Neuronal stem cell (in vitro differentiated cells): ENCODE data around the gene SIL1.
"Not testable (repeated sequence)": the region's sequence is repeated elsewhere in the genome, so short reads cannot be mapped to it uniquely, and the experiment has no call there.

Source experiments
- DNase-seq: peaks from one replicate; pipeline ENCODE4 v3.0.0-alpha.2; 2013; ENCODE audit warnings: low spot score
- H2AFZ ChIP-seq: one replicate; pipeline ENCODE4 v1.6.1; 2013; ENCODE audit warnings: mild to moderate bottlenecking, low read length, inconsistent platforms
- H2AK5ac ChIP-seq: 2 replicates; pipeline ENCODE4 v1.6.1; 2013; ENCODE audit warnings: low read depth, mild to moderate bottlenecking, inconsistent platforms, low read length, moderate library complexity, mixed read lengths
- H2BK120ac ChIP-seq: 2 replicates; pipeline ENCODE4 v1.6.1; 2013; ENCODE audit warnings: low read depth, mild to moderate bottlenecking, inconsistent platforms, low read length, moderate library complexity, mixed read lengths
- H2BK12ac ChIP-seq: one replicate; pipeline ENCODE4 v1.6.1; 2013; ENCODE audit warnings: low read length, inconsistent platforms
- H2BK15ac ChIP-seq: 2 replicates; pipeline ENCODE4 v1.6.1; 2013; ENCODE audit warnings: mild to moderate bottlenecking, low read length, inconsistent platforms, mixed read lengths
- H2BK5ac ChIP-seq: one replicate; pipeline ENCODE4 v1.6.1; 2013; ENCODE audit warnings: inconsistent platforms, mild to moderate bottlenecking, low read length, moderate library complexity
- H3K14ac ChIP-seq: one replicate; pipeline ENCODE4 v1.6.1; 2013; ENCODE audit warnings: low read length, inconsistent platforms
- H3K18ac ChIP-seq: 2 replicates; pipeline ENCODE4 v1.6.1; 2013; ENCODE audit warnings: low read length, inconsistent platforms
- H3K23ac ChIP-seq: 2 replicates; pipeline ENCODE4 v1.6.1; 2013; ENCODE audit warnings: low read depth, mild to moderate bottlenecking, mixed read lengths, low read length, inconsistent platforms; ENCODE audit not compliant: poor library complexity
- H3K27ac ChIP-seq: replicated peaks from 3 replicates; pipeline ENCODE4 v1.5.1; 2013; ENCODE audit warnings: low read length, inconsistent platforms
- H3K27me3 ChIP-seq, 3 experiments: 2 replicates each; pipeline ENCODE4 v1.6.1; 2013; ENCODE audit warnings: low read length in 3 of 3, mild to moderate bottlenecking in 2 of 3, inconsistent platforms in 1 of 3, low read depth in 1 of 3, mixed read lengths in 1 of 3, moderate library complexity in 1 of 3; ENCODE audit not compliant: control insufficient read depth in 3 of 3, insufficient read depth in 3 of 3
- H3K36me3 ChIP-seq, 2 donors: replicated peaks in 1 of 2; 2 replicates each; pipeline ENCODE4 v1.6.1; 2013; ENCODE audit warnings: low read length in 2 of 2; ENCODE audit not compliant: control insufficient read depth in 2 of 2, insufficient read depth in 2 of 2
- H3K4ac ChIP-seq: 2 replicates; pipeline ENCODE4 v1.6.1; 2013; ENCODE audit warnings: inconsistent platforms, mild to moderate bottlenecking, low read length, moderate library complexity
- H3K4me1 ChIP-seq, 2 donors: 1 replicate in 1 of 2; 2 replicates in 1 of 2; pipeline ENCODE4 v1.6.1; 2013; ENCODE audit warnings: low read length in 2 of 2, low read depth in 1 of 2; ENCODE audit not compliant: control insufficient read depth in 2 of 2, insufficient read depth in 1 of 2
- H3K4me2 ChIP-seq: one replicate; pipeline ENCODE4 v1.6.1; 2013; ENCODE audit warnings: mild to moderate bottlenecking, low read length, inconsistent platforms; ENCODE audit not compliant: insufficient read depth, poor library complexity, severe bottlenecking
- H3K4me3 ChIP-seq, 2 donors: 2 replicates each; pipeline ENCODE4 v1.5.1; 2013; ENCODE audit warnings: low read length in 2 of 2, mild to moderate bottlenecking in 2 of 2, inconsistent platforms in 1 of 2, moderate library complexity in 1 of 2
- H3K79me1 ChIP-seq: one replicate; pipeline ENCODE4 v1.6.1; 2013; ENCODE audit warnings: low read depth, mild to moderate bottlenecking, inconsistent platforms, low read length, moderate library complexity
- H3K9ac ChIP-seq: one replicate; pipeline ENCODE4 v1.6.1; 2013; ENCODE audit warnings: mild to moderate bottlenecking, low read depth, low read length, inconsistent platforms; ENCODE audit not compliant: poor library complexity
- H3K9me3 ChIP-seq, 2 donors: replicated peaks in 1 of 2; 2 replicates each; pipeline versions ENCODE3 to v1.6.1; 2013; ENCODE audit warnings: low read length in 2 of 2, mild to moderate bottlenecking in 2 of 2, inconsistent platforms in 1 of 2, low read depth in 1 of 2, mixed read lengths in 1 of 2, moderate library complexity in 1 of 2; ENCODE audit not compliant: control insufficient read depth in 2 of 2, insufficient read depth in 1 of 2
- H4K8ac ChIP-seq: one replicate; pipeline ENCODE4 v1.6.1; 2013; ENCODE audit warnings: low read depth, mild to moderate bottlenecking, inconsistent platforms, low read length, moderate library complexity
- H4K91ac ChIP-seq: one replicate; pipeline ENCODE4 v1.6.1; 2013; ENCODE audit warnings: low read length, low read depth, mild to moderate bottlenecking, inconsistent platforms; ENCODE audit not compliant: poor library complexity
- WGBS, 2 donors: extraction: QIAGEN DNeasy Blood & Tissue Kit; methylation state at CpG; one replicate each; pipeline ENCODE4 v1.1.7; 2013; ENCODE audit warnings: missing lambda C conversion rate in 2 of 2, mixed read lengths in 1 of 2; ENCODE audit not compliant: insufficient read length in 2 of 2, insufficient replicate concordance in 1 of 2; ENCODE audit errors: extremely low coverage in 2 of 2; 5-methylcytosine and 5-hydroxymethylcytosine counted together

Gene SIL1

DNA sequence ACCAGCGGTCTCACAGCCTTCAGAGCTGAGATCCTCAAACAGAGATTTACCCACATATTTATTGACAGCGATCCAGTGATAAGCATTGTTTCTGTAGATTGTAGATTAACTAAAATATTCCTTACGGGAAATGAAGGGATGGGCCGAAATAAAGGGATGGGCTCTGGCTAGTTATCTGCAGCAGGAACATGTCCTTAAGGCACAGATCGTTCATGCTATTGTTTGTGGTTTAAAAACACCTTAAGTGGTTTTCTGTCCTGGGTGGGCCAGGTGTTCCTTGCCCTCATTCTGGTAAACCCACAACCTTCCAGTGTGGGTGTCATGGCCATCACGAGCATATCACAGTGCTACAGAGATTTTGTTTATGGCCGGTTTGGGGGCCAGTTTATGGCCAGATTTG is 19.9 kb upstream of the SIL1 start:
- H2BK15ac ChIP-seq, H3K4me1 ChIP-seq, H3K4me2 ChIP-seq, H3K27ac ChIP-seq, H2BK120ac ChIP-seq, H3K4ac ChIP-seq, H3K27me3 ChIP-seq, H3K36me3 ChIP-seq, H2AK5ac ChIP-seq, H2BK5ac ChIP-seq, H2AFZ ChIP-seq, H3K9me3 ChIP-seq, H4K8ac ChIP-seq, H4K91ac ChIP-seq, DNase-seq, H3K4me3 ChIP-seq, H3K14ac ChIP-seq, H3K18ac ChIP-seq, H3K9ac ChIP-seq, H3K23ac ChIP-seq, H3K79me1 ChIP-seq, H2BK12ac ChIP-seq: not testable (repeated sequence)
- WGBS, 2 donors: no CpG with 5 or more reads among the region's 7 CpGs

DNA sequence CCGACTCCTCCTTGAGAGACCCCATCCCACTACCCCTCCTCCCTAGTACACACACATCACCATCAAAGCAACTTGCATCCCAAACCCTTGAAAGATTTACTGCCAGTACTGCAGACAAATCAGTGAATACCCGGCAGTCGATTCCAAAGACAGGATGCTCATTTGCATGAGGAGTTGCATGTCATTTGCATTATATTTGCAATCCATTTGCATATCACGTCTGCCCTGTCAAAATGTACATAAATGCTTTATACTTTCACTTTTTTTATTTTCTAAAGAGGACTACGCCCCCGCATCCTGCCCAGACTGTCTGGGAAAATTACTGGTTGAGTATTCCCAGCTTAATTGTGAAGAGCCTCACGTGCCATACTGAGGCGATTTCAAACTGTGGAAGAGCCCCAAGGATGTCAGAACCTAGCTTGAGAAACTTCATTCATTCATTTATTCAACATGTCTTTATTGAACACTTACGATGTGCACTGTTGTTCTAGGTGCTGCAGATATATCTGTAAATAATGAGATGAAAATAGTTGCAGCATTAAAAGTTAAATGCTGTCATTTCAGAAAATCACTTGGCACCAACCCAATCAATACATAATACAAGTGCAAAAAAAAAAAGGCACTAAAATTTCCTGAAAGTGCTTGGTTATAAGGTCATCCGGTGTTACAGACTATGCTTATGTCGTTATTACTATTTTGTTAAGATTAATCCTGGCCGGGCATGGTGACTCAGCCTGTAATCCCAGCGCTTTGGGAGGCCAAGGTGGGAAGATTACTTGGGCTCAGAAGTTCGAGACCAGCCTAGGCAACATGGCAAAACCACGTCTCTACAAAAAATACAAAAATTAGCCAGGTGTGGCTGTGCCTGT is 17.2 kb upstream of the SIL1 start:
- Histone ChIP-seq H2AK5ac (no peak overlapping the region), H3K4me3 (no peak overlapping the region), H3K4ac (no peak overlapping the region), H3K4me1 (peaks cover 0 to 3% of the 10 kb centered on the region in 2 donors), H2AFZ (no peak overlapping the region), H4K8ac (no peak overlapping the region), H4K91ac (no peak overlapping the region), H3K36me3 (no peaks in the 10 kb centered on the region), H2BK12ac (no peak overlapping the region), H3K27ac (no peak overlapping the region), H2BK15ac (no peak overlapping the region), H2BK5ac (no peak overlapping the region), H2BK120ac (no peak overlapping the region), H3K9ac (no peak overlapping the region), H3K79me1 (no peaks in the 10 kb centered on the region), H3K4me2 (no peak overlapping the region), H3K18ac (no peak overlapping the region), H3K14ac (no peak overlapping the region), H3K23ac (no peak overlapping the region), H3K9me3 (peaks cover 0 to 4% of the 10 kb centered on the region in 2 donors), H3K27me3 (no peaks in the 10 kb centered on the region)
- WGBS, 2 donors: no CpG with 5 or more reads among the region's 15 CpGs
- DNase-seq: no peak

DNA sequence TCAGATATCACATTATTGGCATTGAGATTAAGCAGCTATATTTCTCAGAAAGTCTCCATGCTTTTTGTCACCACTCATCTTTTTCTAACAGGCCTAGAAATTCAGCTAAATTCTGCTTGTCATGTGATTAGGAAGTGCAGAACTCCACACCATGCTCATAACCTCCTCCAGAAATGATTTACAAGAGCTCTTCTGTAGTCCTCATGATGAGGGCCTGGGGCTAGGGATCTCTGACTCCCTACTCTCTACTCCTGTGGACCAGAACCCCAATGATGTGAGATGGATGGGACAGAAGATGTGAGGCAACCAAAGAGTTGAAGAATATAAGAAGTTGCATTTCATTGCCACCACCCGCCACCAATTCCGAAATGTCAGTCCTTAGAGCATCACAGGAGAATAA is 16.5 kb upstream of the SIL1 start:
- WGBS, 2 donors: no CpG with 5 or more reads among the region's 2 CpGs
- H3K18ac ChIP-seq: no peak overlapping the region
- no peak overlapping the region for H2BK12ac ChIP-seq
- no peak overlapping the region for H4K91ac ChIP-seq
- H3K23ac ChIP-seq: no peak overlapping the region
- no peak overlapping the region for H3K4ac ChIP-seq
- H2BK120ac ChIP-seq: no peak overlapping the region
- no peak overlapping the region for H2AFZ ChIP-seq
- no peak overlapping the region for H3K4me3 ChIP-seq
- H3K9me3 ChIP-seq: peaks cover 0 to 4% of the 10 kb centered on the region in 2 donors
- H3K9ac ChIP-seq: no peak overlapping the region
- no peaks in the 10 kb centered on the region for H3K79me1 ChIP-seq
- H3K4me2 ChIP-seq: no peak overlapping the region
- H4K8ac ChIP-seq: no peak overlapping the region
- H3K4me1 ChIP-seq: peaks cover 0 to 3% of the 10 kb centered on the region in 2 donors
- H2AK5ac ChIP-seq: no peak overlapping the region
- no peak for DNase-seq
- H2BK15ac ChIP-seq: no peak overlapping the region
- no peak overlapping the region for H3K27ac ChIP-seq
- no peaks in the 10 kb centered on the region for H3K36me3 ChIP-seq
- no peak overlapping the region for H3K14ac ChIP-seq
- no peak overlapping the region for H2BK5ac ChIP-seq
- no peaks in the 10 kb centered on the region for H3K27me3 ChIP-seq

DNA sequence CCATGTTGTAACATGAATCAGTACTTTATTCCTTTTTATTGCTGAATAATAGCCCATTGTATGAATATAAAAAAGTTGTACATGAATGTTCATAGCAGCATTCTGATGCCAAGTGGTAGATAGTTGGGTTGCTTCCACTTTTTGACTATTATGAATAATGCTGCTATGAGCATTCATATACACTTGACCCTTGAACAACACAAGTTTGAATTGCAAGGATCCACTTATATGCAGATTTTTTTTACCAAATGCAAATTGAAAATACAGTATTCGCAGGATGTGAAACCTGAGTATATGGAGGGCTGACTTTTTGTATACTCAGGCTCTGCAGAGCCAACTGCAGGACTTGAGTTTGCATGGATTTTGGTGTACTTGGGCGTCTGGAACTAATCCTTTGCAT is 14.7 kb upstream of the SIL1 start:
- Histone ChIP-seq H3K36me3 (no peaks in the 10 kb centered on the region), H3K4me1 (peaks cover 0 to 3% of the 10 kb centered on the region in 2 donors), H2BK5ac (no peak overlapping the region), H3K14ac (no peak overlapping the region), H3K9ac (no peak overlapping the region), H3K4me3 (no peak overlapping the region), H4K8ac (no peak overlapping the region), H3K27ac (no peak overlapping the region), H2BK15ac (no peak overlapping the region), H3K79me1 (no peaks in the 10 kb centered on the region), H2AFZ (no peak overlapping the region), H3K27me3 (no peaks in the 10 kb centered on the region), H4K91ac (no peak overlapping the region), H3K18ac (no peak overlapping the region), H3K4me2 (no peak overlapping the region), H3K4ac (no peak overlapping the region), H2BK120ac (no peak overlapping the region), H2BK12ac (no peak overlapping the region), H3K9me3 (no peaks in the 10 kb centered on the region), H2AK5ac (no peak overlapping the region), H3K23ac (no peak overlapping the region)
- WGBS, 2 donors: no CpG with 5 or more reads among the region's 2 CpGs
- no peak for DNase-seq
